Mesothelial cell of epicardium (in vitro differentiated cells): ENCODE data around the gene DCAF12. TPM values are rescaled to one million over a fixed set of nuclear protein-coding genes. Genes with fewer than 3 reads are reported as not detected.

Experiments used
- DNase-seq, 2 experiments: peaks; one replicate each; pipeline ENCODE4 v3.0.0; 2021; ENCODE audit warnings: low spot score in 2 of 2; ENCODE audit not compliant: unreplicated experiment in 2 of 2
- H3K27ac Mint-ChIP-seq: 2 replicates; pipeline ENCODE4 v1.8.0; 2021; ENCODE audit warnings: mixed read lengths
- H3K27me3 Mint-ChIP-seq: 2 replicates; pipeline ENCODE4 v1.8.0; 2021; ENCODE audit warnings: low read depth, mixed read lengths
- H3K36me3 Mint-ChIP-seq: 2 replicates; pipeline ENCODE4 v1.8.0; 2021; ENCODE audit warnings: mixed read lengths
- H3K4me1 Mint-ChIP-seq: 2 replicates; pipeline ENCODE4 v1.8.0; 2021; ENCODE audit warnings: mixed read lengths
- H3K4me3 Mint-ChIP-seq: 2 replicates; pipeline ENCODE4 v1.8.0; 2021; ENCODE audit warnings: mild to moderate bottlenecking, moderate library complexity, mixed read lengths
- H3K9me3 Mint-ChIP-seq: 2 replicates; pipeline ENCODE4 v1.8.0; 2021; ENCODE audit warnings: mixed read lengths
- total RNA-seq: library from RNA; stranded (reverse); gene quantifications from 3 replicates; pipeline ENCODE4 v1.2.1, GENCODE V29; 2021
- TF ChIP-seq, protein P1 (sequence below): fragments of 200-600 bp; sonication (generic); IDR thresholded peaks from one replicate; pipeline ENCODE4 v1.5.0; 2021; ENCODE audit warnings: antibody characterized with exemption; ENCODE audit not compliant: unreplicated experiment

DCAF12 gene
- total RNA-seq, 1 donor from 2014 or later, result 35.2 TPM

DNA sequence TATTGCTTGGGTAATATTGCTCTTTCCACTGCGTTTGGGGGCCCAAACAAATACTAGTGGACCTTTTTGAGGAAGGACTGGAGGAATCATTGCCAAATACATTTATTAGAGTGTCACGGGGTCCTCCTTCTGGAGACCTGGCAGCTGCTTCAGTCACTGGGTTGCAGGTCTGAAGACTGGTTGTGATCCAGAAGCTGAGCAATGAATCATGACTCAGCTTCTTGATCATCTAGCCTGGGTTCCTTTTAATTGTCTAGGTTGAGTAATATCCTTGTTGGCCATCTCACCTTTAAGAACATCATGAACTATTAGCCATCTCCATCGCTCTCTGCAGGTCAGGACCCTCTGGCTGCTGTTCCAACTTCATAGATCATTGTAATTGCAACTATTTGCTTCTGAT lies 36.9 kb upstream of the DCAF12 start:
- Mint-ChIP-seq H3K4me3 (no peak overlapping the region), H3K36me3 (no peaks in the 10 kb centered on the region), H3K27ac (no peak overlapping the region), H3K27me3 (no peaks in the 10 kb centered on the region), H3K9me3 (no peaks in the 10 kb centered on the region), H3K4me1 (peaks cover 2% of the 10 kb centered on the region)
- TF ChIP-seq, protein P1, sequence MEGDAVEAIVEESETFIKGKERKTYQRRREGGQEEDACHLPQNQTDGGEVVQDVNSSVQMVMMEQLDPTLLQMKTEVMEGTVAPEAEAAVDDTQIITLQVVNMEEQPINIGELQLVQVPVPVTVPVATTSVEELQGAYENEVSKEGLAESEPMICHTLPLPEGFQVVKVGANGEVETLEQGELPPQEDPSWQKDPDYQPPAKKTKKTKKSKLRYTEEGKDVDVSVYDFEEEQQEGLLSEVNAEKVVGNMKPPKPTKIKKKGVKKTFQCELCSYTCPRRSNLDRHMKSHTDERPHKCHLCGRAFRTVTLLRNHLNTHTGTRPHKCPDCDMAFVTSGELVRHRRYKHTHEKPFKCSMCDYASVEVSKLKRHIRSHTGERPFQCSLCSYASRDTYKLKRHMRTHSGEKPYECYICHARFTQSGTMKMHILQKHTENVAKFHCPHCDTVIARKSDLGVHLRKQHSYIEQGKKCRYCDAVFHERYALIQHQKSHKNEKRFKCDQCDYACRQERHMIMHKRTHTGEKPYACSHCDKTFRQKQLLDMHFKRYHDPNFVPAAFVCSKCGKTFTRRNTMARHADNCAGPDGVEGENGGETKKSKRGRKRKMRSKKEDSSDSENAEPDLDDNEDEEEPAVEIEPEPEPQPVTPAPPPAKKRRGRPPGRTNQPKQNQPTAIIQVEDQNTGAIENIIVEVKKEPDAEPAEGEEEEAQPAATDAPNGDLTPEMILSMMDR, result no peak
- no peak for DNase-seq

DNA sequence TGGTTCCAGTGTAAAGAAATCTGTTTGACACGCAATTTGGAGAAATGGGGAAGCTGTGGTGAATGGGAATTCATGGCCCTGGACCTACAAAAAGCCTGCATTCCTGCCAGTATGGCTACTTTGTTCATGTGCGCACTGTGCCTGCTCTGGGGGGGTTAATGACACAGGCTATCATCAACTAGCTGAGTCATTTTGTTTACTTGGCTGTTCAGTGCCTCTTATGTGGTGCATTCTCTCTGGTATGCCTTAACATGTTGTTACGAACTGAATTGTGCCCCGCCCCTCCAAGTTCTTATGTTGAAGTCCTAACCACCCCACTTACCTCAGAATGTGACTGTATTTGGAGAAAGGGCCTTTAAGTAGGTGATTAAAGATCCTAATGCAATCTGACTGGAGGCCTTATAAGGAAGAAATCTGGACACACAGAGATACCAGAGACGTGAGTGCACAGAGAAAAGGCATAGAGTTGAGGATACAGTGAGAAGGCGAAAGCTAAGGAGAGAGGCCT lies 31.9 kb upstream of the DCAF12 start:
- Mint-ChIP-seq H3K27me3 (no peaks in the 10 kb centered on the region), H3K36me3 (no peaks in the 10 kb centered on the region), H3K9me3 (no peaks in the 10 kb centered on the region), H3K27ac (peak overlapping the region; percentile 1), H3K4me3 (no peak overlapping the region), H3K4me1 (peaks cover 5% of the 10 kb centered on the region)
- TF ChIP-seq, protein P1, result no peak
- no peak for DNase-seq

DNA sequence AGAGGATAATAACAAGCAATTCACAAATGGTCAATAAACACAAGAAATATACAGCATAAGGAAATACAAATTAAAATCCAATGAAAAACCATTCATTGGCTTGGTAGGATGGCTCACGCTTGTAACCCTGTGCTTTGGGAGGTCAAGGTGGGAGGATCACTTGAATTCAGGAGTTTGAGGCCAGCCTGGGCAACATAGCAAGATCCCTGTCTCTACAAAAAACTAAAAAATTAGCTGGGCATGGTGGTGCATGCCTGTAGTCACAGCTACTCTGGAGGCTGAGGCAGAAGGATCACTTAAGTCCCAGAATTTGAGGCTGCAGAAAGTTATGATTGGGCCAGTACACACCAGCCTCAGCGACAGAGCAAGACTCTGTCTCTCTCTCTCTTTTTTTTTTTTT lies 31.4 kb upstream of the DCAF12 start:
- H3K27me3 Mint-ChIP-seq, result no peaks in the 10 kb centered on the region
- H3K4me1 Mint-ChIP-seq, result peaks cover 5% of the 10 kb centered on the region
- TF ChIP-seq, protein P1, result no peak
- DNase-seq, result no peak
- no peaks in the 10 kb centered on the region for H3K9me3 Mint-ChIP-seq
- H3K36me3 Mint-ChIP-seq, result no peaks in the 10 kb centered on the region
- H3K27ac Mint-ChIP-seq, result no peak overlapping the region
- H3K4me3 Mint-ChIP-seq, result no peak overlapping the region

DNA sequence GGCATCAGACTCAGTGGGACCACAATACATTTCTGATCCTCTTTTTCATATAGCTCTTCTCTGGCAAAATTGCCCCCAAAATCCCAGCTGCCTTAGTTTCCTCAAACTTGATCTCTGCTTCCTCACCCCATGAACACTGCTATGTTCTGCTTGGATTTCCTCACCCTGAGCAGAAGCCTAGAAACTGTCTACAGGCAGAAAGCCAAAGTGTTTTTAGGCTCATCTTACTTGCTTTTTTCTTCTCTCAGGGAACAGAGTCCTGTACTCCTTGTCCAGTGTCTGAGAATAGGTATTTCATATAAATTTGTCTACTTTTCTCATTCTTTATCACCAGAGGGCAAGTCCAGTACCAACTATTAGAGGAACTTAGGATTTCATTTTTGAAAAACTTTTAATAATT lies 30.8 kb upstream of the DCAF12 start:
- Mint-ChIP-seq H3K9me3 (no peaks in the 10 kb centered on the region), H3K36me3 (no peaks in the 10 kb centered on the region), H3K4me1 (peaks cover 5% of the 10 kb centered on the region), H3K27ac (no peak overlapping the region), H3K4me3 (no peak overlapping the region), H3K27me3 (no peaks in the 10 kb centered on the region)
- TF ChIP-seq, protein P1, result no peak
- DNase-seq, result no peak

DNA sequence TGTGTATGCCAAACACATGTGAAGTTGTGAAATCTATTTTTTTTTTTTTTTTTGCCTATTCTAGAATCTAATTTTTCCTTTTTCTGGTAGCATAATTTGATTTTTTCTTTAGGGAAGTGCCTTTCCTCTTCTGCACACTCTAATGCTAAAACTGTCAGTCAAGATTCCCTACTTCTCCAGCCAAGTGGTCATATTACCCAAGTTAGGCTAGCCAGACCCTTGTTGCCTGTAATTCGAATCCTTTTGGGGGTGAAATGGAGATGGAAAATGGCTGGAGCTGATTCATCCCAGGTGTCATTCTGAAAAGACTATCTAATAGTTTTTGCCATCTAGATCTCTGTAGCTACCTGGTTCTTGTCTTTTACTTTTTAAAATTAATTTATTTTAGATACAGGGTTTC lies 27.6 kb upstream of the DCAF12 start:
- no peak overlapping the region for H3K27ac Mint-ChIP-seq
- peaks cover 5% of the 10 kb centered on the region for H3K4me1 Mint-ChIP-seq
- no peak for DNase-seq
- H3K9me3 Mint-ChIP-seq, result no peaks in the 10 kb centered on the region
- H3K27me3 Mint-ChIP-seq, result no peaks in the 10 kb centered on the region
- H3K36me3 Mint-ChIP-seq, result no peaks in the 10 kb centered on the region
- no peak overlapping the region for H3K4me3 Mint-ChIP-seq
- TF ChIP-seq, protein P1, result no peak

DNA sequence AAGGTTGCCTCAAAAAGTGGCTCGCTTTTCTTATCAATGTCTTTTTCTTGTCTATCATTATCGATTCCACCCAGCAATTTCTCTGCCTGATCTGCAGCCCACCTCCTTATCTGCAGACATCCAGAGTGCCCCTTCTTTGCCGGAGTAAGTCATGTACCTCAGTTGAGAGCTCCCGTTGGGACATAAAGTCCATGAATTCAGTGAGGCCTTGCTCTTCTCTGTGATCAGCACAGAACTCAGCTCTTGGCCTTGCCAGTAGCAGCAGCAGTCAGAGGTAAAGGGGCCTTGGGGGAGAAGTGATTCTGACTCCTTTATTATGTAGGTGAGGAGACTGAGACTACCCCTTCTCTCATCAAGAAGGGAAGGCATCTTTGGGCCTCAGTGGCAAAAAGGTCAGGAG lies 24.9 kb upstream of the DCAF12 start:
- no peak for DNase-seq
- no peaks in the 10 kb centered on the region for H3K9me3 Mint-ChIP-seq
- H3K27ac Mint-ChIP-seq, result no peak overlapping the region
- TF ChIP-seq, protein P1, result no peak
- H3K36me3 Mint-ChIP-seq, result no peaks in the 10 kb centered on the region
- no peaks in the 10 kb centered on the region for H3K4me1 Mint-ChIP-seq
- H3K4me3 Mint-ChIP-seq, result no peak overlapping the region
- H3K27me3 Mint-ChIP-seq, result no peaks in the 10 kb centered on the region
